ENCODE results near the gene NKX2-3.

DNA sequence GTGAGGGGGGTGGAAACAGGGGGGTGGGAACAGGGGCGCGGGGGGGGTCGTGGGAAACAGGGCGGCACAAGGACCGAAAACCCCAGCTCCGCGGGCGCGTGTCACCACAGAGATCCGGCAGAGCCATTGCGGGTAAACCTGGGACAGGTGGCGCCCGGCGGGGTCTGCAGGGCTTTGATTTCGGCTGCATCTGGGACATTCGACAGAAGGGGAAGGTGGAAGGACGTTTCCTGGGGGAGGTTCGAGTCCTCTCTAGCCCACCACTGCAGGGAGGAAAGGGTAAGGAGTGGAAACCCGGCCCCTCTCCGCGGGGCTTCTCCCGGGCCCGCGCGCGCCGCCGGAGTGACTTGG, 7.5 kb downstream of the NKX2-3 start:
- no peak for TF ChIP-seq POLR2A (IDR thresholded peaks at IDR 0.05)
- TF ChIP-seq, protein P1, sequence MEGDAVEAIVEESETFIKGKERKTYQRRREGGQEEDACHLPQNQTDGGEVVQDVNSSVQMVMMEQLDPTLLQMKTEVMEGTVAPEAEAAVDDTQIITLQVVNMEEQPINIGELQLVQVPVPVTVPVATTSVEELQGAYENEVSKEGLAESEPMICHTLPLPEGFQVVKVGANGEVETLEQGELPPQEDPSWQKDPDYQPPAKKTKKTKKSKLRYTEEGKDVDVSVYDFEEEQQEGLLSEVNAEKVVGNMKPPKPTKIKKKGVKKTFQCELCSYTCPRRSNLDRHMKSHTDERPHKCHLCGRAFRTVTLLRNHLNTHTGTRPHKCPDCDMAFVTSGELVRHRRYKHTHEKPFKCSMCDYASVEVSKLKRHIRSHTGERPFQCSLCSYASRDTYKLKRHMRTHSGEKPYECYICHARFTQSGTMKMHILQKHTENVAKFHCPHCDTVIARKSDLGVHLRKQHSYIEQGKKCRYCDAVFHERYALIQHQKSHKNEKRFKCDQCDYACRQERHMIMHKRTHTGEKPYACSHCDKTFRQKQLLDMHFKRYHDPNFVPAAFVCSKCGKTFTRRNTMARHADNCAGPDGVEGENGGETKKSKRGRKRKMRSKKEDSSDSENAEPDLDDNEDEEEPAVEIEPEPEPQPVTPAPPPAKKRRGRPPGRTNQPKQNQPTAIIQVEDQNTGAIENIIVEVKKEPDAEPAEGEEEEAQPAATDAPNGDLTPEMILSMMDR (IDR thresholded peaks at IDR 0.05 in 4 of 5, conservative IDR thresholded peaks at IDR 0.05 in 1 of 5): no peak
